Gastrocnemius medialis (tissue), 4 donors: ENCODE results near the gene USP34.

Source experiments
- POLR2A ChIP-seq, 2 donors: fragments of 450-650 bp; IDR thresholded peaks; one replicate each; pipeline ENCODE4 v1.6.1; 2017; ENCODE audit warnings: antibody characterized with exemption in 2 of 2, mild to moderate bottlenecking in 2 of 2, moderate library complexity in 2 of 2
- TF ChIP-seq, protein P1 (sequence below), 5 experiments: fragments of 450-650 bp in 3 of 5; fragments of 200-600 bp in 2 of 5; sonication (generic) in 2 of 5; IDR thresholded peaks in 4 of 5; conservative IDR thresholded peaks in 1 of 5; 1 replicate in 4 of 5; 2 replicates in 1 of 5; pipeline ENCODE4 v1.5.1; 2016 to 2019; ENCODE audit warnings: antibody characterized with exemption in 5 of 5, mild to moderate bottlenecking in 3 of 5, moderate library complexity in 3 of 5

DNA sequence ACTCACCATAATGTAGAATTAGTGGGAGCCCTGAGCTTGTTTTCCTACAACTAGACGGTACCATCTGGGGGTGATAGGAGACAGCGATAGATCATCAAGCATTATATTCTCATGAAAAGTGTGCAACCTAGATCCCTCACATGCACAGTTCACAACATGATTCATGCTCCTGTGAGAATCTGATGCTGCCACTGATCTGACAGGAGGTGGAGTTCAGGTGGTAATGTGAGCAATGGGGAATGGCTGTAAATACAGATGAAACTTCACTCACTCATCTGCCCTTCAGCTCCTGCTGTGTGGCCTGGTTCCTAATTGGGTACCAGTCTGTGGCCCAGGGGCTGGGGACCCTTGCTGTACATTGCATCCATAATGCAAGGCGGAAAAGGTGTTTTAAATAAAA, 60.7 kb downstream of the USP34 start:
- TF ChIP-seq, protein P1, sequence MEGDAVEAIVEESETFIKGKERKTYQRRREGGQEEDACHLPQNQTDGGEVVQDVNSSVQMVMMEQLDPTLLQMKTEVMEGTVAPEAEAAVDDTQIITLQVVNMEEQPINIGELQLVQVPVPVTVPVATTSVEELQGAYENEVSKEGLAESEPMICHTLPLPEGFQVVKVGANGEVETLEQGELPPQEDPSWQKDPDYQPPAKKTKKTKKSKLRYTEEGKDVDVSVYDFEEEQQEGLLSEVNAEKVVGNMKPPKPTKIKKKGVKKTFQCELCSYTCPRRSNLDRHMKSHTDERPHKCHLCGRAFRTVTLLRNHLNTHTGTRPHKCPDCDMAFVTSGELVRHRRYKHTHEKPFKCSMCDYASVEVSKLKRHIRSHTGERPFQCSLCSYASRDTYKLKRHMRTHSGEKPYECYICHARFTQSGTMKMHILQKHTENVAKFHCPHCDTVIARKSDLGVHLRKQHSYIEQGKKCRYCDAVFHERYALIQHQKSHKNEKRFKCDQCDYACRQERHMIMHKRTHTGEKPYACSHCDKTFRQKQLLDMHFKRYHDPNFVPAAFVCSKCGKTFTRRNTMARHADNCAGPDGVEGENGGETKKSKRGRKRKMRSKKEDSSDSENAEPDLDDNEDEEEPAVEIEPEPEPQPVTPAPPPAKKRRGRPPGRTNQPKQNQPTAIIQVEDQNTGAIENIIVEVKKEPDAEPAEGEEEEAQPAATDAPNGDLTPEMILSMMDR (IDR thresholded peaks at IDR 0.05 in 4 of 5, conservative IDR thresholded peaks at IDR 0.05 in 1 of 5) = no peak
- no peak for TF ChIP-seq POLR2A (IDR thresholded peaks at IDR 0.05)
